Neural crest cell (in vitro differentiated cells): ENCODE data around the gene ESM1. TPM values are rescaled to one million over a fixed set of nuclear protein-coding genes. Genes with fewer than 3 reads are reported as not detected.

ENCODE experiments used
- DNase-seq: peaks from one replicate; pipeline ENCODE4 v3.0.0; 2021; ENCODE audit warnings: low read depth, mixed read lengths, low spot score
- H3K27ac Mint-ChIP-seq: one replicate; pipeline ENCODE4 v1.8.0; 2021; ENCODE audit warnings: mild to moderate bottlenecking, mixed read lengths; ENCODE audit not compliant: unreplicated experiment
- H3K27me3 Mint-ChIP-seq: 2 replicates; pipeline ENCODE4 v1.8.0; 2021; ENCODE audit warnings: low read depth, mild to moderate bottlenecking, mixed read lengths
- H3K36me3 Mint-ChIP-seq: 2 replicates; pipeline ENCODE4 v1.8.0; 2021; ENCODE audit warnings: low read depth, mild to moderate bottlenecking, mixed read lengths
- H3K4me1 Mint-ChIP-seq: 2 replicates; pipeline ENCODE4 v1.8.0; 2021; ENCODE audit warnings: mixed read lengths
- H3K4me3 Mint-ChIP-seq: one replicate; pipeline ENCODE4 v1.8.0; 2021; ENCODE audit warnings: mild to moderate bottlenecking, mixed read lengths
- H3K9me3 Mint-ChIP-seq: 2 replicates; pipeline ENCODE4 v1.8.0; 2021; ENCODE audit warnings: mixed read lengths
- CTCF ChIP-seq: fragments of 200-600 bp; sonication (generic); conservative IDR thresholded peaks from 2 replicates; pipeline ENCODE4 v1.5.0; 2021; ENCODE audit warnings: antibody characterized with exemption, mild to moderate bottlenecking
- long read RNA-seq: library from polyadenylated mRNA; unstranded; transcript quantifications from one replicate; pipeline ENCODE4 v2.0.0, GENCODE V29; 2020
- total RNA-seq: library from RNA; stranded (reverse); gene quantifications from 2 replicates; pipeline ENCODE4 v1.2.1, GENCODE V29; 2021

ESM1 gene
- not detected in 2 replicates for total RNA-seq
- long read RNA-seq, result 0 reads

GRCh38 chr5:54985301-54986268, at the start of gene ESM1:
Gene ESM1, minus strand, starts transcription at chr5:54985593. Its CDS starts 76 bp downstream, at chr5:54985517.
- Mint-ChIP-seq H3K36me3 (no peaks in the 10 kb centered on the region), H3K9me3 (no peaks in the 10 kb centered on the region), H3K4me1 (no peaks in the 10 kb centered on the region), H3K27ac (no peak within 1 kb of the TSS), H3K4me3 (no peak within 1 kb of the TSS), H3K27me3 (peaks cover 32% of the 10 kb centered on the region)
- DNase-seq, result no peak
- no peak for TF ChIP-seq CTCF

GRCh38 chr5:55033568-55033967, 48.2 kb upstream of the ESM1 start:
- no peak for TF ChIP-seq CTCF
- no peak for DNase-seq
- Mint-ChIP-seq H3K27ac (no peak overlapping the region), H3K36me3 (no peaks in the 10 kb centered on the region), H3K9me3 (no peaks in the 10 kb centered on the region), H3K4me1 (peaks cover 7% of the 10 kb centered on the region), H3K27me3 (no peaks in the 10 kb centered on the region), H3K4me3 (no peak overlapping the region)

GRCh38 chr5:55031492-55031891, 46.1 kb upstream of the ESM1 start:
- H3K27ac Mint-ChIP-seq, result no peak overlapping the region
- no peaks in the 10 kb centered on the region for H3K27me3 Mint-ChIP-seq
- H3K4me1 Mint-ChIP-seq, result peaks cover 7% of the 10 kb centered on the region
- no peaks in the 10 kb centered on the region for H3K9me3 Mint-ChIP-seq
- H3K36me3 Mint-ChIP-seq, result no peaks in the 10 kb centered on the region
- no peak for DNase-seq
- no peak overlapping the region for H3K4me3 Mint-ChIP-seq
- no peak for TF ChIP-seq CTCF

- H3K27me3 Mint-ChIP-seq, result peaks cover under 1% of the 10 kb centered on the region
- H3K27ac Mint-ChIP-seq, result no peak overlapping the region
- no peak for DNase-seq
- H3K9me3 Mint-ChIP-seq, result no peaks in the 10 kb centered on the region
- no peak overlapping the region for H3K4me3 Mint-ChIP-seq
- no peaks in the 10 kb centered on the region for H3K36me3 Mint-ChIP-seq
- H3K4me1 Mint-ChIP-seq, result peaks cover 7% of the 10 kb centered on the region
- TF ChIP-seq CTCF, result no peak
Measured at GRCh38 chr5:55030676-55031369, 45.4 kb upstream of the ESM1 start.

GRCh38 chr5:55030220-55030619, 44.8 kb upstream of the ESM1 start:
- Mint-ChIP-seq H3K4me1 (peaks cover 7% of the 10 kb centered on the region), H3K9me3 (no peaks in the 10 kb centered on the region), H3K4me3 (no peak overlapping the region), H3K27ac (no peak overlapping the region), H3K36me3 (no peaks in the 10 kb centered on the region), H3K27me3 (peaks cover 4% of the 10 kb centered on the region)
- no peak for DNase-seq
- no peak for TF ChIP-seq CTCF
